ENCODE data around the gene KLC1.

Gene KLC1

DNA sequence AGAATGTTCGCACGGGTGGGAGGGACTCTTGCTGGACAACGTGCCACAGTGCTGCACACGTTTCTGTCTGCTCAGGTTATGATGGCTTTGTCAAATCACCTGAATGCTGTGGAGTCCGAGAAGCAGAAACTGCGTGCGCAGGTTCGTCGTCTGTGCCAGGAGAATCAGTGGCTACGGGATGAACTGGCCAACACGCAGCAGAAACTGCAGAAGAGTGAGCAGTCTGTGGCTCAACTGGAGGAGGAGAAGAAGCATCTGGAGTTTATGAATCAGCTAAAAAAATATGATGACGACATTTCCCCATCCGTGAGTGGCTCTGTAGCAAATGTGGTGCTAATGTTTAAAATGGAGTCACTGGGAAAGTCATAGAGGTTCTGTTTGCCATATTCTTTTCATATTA is 28.5 kb downstream of the KLC1 start:
- FAIRE-seq (no peak), DNase-seq (ENCODE audit: low spot score) (no peak)

DNA sequence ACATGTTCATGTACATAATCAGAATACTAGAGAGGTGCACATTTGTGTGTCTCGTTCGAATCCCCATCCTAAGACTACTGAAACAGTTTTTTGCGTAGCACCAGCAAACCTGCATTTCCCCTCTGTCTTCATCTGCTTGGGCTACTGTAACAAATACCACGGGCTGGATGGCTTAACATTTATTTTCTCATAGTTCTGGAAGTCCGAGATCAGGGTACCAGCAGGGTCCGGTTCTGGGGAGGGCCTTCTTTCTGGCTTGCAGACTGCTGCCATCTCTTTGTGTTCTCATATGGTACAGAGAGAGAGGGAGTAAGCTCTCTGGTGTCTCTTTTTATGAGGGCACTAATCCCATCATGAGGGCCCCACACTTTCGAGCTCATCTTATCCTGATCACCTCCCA is 30.6 kb downstream of the KLC1 start:
- DNase-seq (ENCODE audit: low spot score): no peak
- no peak for FAIRE-seq

DNA sequence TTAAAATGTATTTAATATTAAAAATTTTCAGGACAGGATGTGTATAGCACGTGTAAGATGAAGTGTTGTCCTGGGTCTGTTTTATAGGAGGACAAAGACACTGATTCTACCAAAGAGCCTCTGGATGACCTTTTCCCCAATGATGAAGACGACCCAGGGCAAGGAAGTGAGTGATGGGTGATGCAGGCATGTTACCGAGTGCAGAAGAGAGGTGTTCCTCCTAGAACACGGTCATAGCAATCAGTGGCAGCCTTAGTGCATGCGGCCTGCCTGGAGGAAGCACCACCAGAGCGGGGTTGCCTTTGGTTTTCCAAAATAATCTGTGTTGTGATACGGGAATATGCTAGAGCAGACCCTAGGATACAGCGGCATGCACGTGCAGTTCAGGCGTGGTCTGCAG is 33.0 kb downstream of the KLC1 start:
- no peak for DNase-seq (ENCODE audit: low spot score)
- FAIRE-seq: no peak

GRCh38 chr14:103662591-103662990 is 33.6 kb downstream of the KLC1 start:
- no peak for DNase-seq (ENCODE audit: low spot score)
- FAIRE-seq: no peak

- FAIRE-seq (no peak), DNase-seq (ENCODE audit: low spot score) (no peak)
These were observed 34.5 kb downstream of the KLC1 start for GRCh38 chr14:103663506-103663905.

DNA sequence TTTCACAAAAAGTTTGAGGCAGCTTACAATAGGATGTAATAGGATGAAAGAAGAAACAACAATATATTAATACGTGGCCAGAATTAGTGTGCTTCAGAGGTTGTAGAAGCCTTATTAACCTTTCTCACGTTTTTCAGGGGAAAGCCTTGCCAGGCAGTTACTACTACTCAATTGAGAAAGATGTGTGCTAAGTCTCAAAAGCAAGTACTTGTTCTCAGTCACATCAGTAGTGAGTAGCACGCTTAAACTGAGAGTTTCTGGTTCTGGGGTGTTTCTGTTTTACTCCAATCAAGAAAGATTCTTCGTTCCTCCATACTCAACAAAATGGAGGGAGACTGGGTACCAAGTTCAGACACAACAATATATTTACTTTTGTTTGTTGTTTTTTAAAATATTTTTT is 38.7 kb downstream of the KLC1 start:
- FAIRE-seq (no peak), DNase-seq (ENCODE audit: low spot score) (no peak)

GRCh38 chr14:103668117-103668516 is 39.1 kb downstream of the KLC1 start:
- FAIRE-seq: no peak
- DNase-seq (ENCODE audit: low spot score): no peak

DNA sequence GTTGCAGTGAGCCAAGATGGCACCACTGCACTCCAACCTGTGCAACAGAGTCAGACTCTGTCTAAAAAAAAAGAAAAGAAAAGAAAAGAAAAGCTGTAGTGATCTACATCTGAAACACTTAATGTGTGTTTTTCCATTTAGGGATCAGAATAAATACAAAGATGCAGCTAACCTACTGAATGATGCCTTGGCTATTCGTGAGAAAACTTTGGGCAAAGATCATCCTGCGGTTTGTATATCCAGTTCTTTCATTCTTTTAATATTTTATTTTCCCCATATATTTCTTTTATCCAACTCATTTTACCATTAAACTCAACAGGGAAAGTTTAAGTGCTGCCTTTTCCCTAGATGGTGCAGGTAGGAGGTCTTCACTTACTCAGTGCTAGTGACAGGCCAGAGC is 40.4 kb downstream of the KLC1 start:
- no peak for FAIRE-seq
- no peak for DNase-seq (ENCODE audit: low spot score)

DNA sequence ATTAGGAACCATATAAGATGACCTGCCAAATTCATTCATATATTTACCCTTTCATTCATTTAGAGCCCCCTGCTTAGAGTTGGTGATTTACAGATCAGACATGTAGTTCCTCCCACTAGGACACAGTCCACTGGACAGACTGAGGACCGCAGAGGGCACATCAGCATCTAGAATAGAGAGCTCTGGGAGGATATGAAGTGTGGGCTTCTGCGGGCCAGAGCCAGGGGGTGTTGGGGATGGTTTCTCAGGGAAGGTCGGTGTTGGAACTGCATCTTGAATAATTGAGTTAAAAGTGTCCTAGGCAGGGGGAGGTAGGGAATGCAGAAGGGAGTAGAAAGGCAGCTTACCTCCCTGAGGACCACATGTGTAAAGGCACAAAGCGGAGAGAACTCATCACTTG is 42.9 kb downstream of the KLC1 start:
- FAIRE-seq (no peak), DNase-seq (ENCODE audit: low spot score) (no peak)

DNA sequence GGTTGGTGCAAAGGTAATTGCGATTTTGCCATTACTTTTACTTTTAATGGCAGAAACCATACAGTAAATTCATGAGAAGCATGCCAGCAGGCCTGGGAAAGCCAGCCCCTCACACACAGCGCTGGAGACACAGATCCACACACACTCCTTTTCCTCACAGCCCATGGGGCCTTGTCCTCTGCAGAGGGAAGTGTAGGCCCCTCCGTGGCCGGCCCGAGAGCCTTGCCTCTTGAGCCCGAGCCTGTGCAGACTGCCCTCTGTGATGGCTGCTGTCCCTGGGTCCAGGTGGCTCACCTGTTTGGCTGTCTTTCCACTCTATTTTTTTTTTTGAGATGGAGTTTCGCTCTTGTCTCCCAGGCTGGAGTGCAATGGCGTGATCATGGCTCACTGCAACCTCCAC is 46.9 kb downstream of the KLC1 start:
- DNase-seq (ENCODE audit: low spot score) (no peak), FAIRE-seq (no peak)

DNA sequence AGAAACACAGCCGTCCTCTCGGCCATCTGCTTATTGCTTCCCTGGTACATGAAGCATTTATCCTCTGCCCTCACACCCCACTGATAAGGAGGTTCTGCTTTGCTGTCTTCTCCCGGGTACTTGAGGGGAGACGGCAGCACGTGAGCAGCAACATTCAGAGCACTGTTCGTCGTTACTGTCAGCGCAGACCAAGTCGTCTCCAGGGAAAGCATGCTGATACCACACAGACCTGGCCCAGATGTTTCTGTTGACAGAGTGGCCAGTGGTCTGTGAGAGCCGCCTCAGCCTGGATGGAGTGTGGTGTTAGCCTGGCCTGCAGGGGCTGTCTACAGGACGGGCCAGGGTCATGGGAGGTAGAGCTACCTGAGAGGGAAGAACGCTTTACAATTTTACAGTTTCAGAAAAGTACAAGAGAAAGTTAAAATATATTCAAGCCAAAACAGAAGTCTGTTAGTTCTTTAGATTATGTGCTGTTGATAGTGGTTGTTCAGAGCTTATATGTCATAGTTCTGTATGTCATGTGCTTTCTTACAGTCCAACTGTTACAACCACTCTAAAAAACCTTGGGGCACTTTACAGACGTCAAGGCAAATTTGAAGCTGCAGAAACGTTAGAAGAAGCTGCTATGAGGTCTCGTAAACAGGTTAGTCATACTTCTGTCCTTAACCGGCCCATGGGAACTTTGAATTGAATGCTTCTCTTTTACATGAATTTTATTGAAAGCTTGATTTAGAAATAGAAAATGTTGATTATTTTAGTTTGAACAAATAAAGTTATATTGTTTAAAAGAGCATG is 48.1 kb downstream of the KLC1 start:
- no peak for DNase-seq (ENCODE audit: low spot score)
- no peak for FAIRE-seq

DNA sequence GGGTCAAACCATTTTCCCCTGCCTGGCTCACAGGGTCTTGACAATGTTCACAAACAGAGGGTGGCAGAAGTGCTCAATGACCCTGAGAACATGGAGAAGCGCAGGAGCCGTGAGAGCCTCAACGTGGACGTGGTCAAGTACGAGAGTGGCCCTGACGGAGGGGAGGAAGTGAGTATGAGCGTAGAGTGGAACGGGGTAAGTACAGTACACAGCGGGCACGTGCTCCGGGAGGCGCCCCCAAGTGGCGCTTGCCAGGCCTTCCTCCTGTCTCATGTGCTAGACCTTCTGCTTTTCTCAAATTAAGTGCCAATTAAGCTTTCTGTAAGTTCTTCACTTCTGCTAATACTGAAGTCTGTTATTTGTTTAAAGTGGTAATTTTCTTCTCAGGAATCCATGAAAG is 50.3 kb downstream of the KLC1 start:
- DNase-seq (ENCODE audit: low spot score) (no peak), FAIRE-seq (no peak)

- DNase-seq (ENCODE audit: low spot score): no peak
- no peak for FAIRE-seq
These were observed 51.6 kb downstream of the KLC1 start for GRCh38 chr14:103680491-103681231.

- FAIRE-seq (no peak), DNase-seq (ENCODE audit: low spot score) (no peak)
These were observed 54.1 kb downstream of the KLC1 start for GRCh38 chr14:103683139-103683538.

DNA sequence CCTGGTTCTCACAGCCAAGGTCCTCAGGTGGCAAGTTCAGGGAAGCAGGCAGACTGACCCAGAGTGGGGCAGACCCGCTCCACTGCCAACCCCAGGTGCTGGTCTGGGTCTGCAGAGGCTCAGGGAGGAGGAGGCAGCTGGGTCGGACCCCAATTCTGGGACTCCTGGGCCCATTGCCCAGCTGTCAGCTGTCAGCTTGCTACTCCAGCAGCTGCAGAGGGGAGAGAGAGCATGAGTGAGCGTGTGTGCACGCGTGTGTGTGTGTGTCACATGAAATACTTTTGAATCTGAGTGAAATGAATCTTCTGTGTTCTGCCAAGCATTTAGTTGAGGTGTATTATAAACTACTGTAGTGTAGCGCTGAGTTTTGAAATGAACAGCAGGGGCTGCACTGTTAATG is 55.5 kb downstream of the KLC1 start:
- no peak for DNase-seq (ENCODE audit: low spot score)

DNA sequence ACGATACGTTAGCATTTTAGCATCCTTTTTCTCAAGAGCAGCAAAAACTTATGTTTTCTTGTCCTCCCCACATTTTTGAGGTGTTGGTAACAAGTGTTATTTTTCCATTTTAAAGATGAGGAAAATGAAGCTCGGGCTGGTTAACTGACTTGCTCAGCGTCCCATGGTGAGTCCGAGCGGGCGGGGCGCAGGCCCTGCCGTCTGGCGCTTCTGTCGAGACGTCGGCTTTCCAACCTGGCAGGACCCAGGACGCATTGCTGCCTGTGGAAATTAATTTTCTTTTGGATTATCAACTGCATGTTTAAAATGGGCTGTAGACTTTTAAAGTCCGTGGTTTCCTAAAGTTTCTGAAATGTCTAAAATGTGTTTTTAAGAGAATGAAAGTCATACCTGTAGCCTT is 55.9 kb downstream of the KLC1 start:
- FAIRE-seq (no peak), DNase-seq (ENCODE audit: low spot score) (no peak)

More for the DNA sequence above, 55.5 kb downstream of the KLC1 start:
- no peak for FAIRE-seq

DNA sequence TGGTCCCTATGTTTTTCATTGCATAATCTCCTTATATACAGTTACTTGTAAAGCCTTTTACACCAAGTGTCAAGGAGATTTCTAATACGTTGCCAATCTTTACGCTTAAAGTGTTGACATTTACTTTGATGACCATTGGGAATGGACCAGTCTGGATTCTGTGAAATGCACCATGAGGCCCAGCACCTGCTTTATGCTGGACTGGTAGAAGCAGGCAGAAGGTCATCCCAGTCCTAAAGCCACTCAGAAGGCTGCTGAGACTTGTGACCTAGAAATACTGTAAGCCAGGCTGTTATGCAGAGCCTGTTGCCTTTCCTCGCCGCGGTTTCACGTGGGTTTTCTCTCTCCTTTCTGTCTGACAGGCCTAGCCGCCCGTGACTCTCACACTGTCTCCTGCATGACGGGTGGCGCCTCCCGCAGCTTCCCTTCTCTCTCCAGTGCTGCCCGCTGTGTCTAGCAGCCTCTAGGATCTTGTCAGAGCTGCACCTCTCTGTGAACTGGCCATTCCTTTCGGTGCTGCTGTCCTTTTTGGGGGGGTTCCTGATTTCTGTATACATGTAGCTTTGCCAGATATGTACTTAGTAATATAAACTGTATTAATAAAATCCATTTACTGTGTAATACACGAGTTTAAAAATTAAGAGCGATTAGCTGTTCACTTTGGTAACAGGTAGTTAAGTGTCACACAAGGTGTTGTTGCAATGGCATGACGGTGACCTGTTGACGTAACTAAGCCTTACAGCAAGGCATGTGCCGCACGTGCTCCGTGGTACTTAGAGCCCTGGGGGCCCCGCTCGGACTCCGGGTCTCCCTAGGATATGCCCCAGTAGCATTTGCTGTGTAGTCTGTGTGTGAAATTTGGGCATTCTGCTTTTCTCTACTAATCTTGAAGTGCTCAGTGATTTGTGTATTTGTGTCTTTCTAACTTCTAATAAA is 56.5 kb downstream of the KLC1 start:
- no peak for FAIRE-seq

GRCh38 chr14:103686831-103687485 is 57.9 kb downstream of the KLC1 start:
- DNase-seq (ENCODE audit: low spot score): no peak

More for the DNA sequence above, 56.5 kb downstream of the KLC1 start:
- DNase-seq (ENCODE audit: low spot score): no peak

GRCh38 chr14:103687712-103688111 is 58.7 kb downstream of the KLC1 start:
- no peak for FAIRE-seq

More at GRCh38 chr14:103686831-103687485, 57.9 kb downstream of the KLC1 start:
- no peak for FAIRE-seq

GRCh38 chr14:103688441-103688840 is 59.4 kb downstream of the KLC1 start:
- FAIRE-seq (no peak), DNase-seq (ENCODE audit: low spot score) (no peak)

More at GRCh38 chr14:103687712-103688111, 58.7 kb downstream of the KLC1 start:
- DNase-seq (ENCODE audit: low spot score): no peak

All from urothelium cell line (cell line).